ENCODE data around the gene ABCB9.

Gene ABCB9

GRCh38 chr12:122997343-122998250, 31.3 kb upstream of the ABCB9 start:
- ATAC-seq, result no peak
- Mint-ChIP-seq H3K27me3 (no peaks in the 10 kb centered on the region), H3K9me3 (no peaks in the 10 kb centered on the region), H3K36me3 (no peaks in the 10 kb centered on the region), H3K4me3 (no peak overlapping the region), H3K27ac (no peak overlapping the region), H3K4me1 (peaks cover 28% of the 10 kb centered on the region)

- no peaks in the 10 kb centered on the region for H3K9me3 Mint-ChIP-seq
- no peak overlapping the region for H3K27ac Mint-ChIP-seq
- ATAC-seq, result no peak
- H3K4me3 Mint-ChIP-seq, result no peak overlapping the region
- no peaks in the 10 kb centered on the region for H3K27me3 Mint-ChIP-seq
- H3K4me1 Mint-ChIP-seq, result peaks cover 32% of the 10 kb centered on the region
- H3K36me3 Mint-ChIP-seq, result no peaks in the 10 kb centered on the region
These were observed 30.5 kb upstream of the ABCB9 start for GRCh38 chr12:122996621-122997342.

DNA sequence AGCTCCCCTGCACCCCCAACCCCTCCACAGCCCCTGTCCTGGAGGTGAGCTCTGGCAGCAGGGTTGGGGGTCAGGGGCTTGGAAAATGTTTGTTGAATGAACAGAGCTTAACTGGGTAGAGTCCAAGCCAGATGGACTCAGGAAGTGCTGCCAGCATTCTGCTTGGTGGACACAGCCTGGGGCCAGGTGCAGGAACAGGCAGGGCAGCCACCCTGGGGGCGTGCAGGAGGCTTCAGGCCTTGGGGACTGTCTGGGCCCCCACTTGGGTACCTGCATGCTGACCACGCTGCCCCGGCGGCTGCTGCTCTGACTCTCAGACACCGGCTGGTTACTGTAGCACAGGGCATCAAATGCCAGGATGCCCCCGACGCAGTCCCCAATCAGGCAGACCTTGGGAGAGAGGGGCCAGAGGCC, 29.9 kb upstream of the ABCB9 start:
- Mint-ChIP-seq H3K4me1 (peaks cover 32% of the 10 kb centered on the region), H3K36me3 (no peaks in the 10 kb centered on the region), H3K27ac (no peak overlapping the region), H3K9me3 (no peaks in the 10 kb centered on the region), H3K27me3 (no peaks in the 10 kb centered on the region), H3K4me3 (no peak overlapping the region)
- ATAC-seq, result no peak

- no peak for ATAC-seq
- H3K4me3 Mint-ChIP-seq, result no peak overlapping the region
- H3K4me1 Mint-ChIP-seq, result peaks cover 32% of the 10 kb centered on the region
- no peak overlapping the region for H3K27ac Mint-ChIP-seq
- H3K27me3 Mint-ChIP-seq, result no peaks in the 10 kb centered on the region
- no peaks in the 10 kb centered on the region for H3K36me3 Mint-ChIP-seq
- no peaks in the 10 kb centered on the region for H3K9me3 Mint-ChIP-seq
These were observed 29.4 kb upstream of the ABCB9 start for GRCh38 chr12:122995503-122996187.

GRCh38 chr12:122994781-122995502, 28.7 kb upstream of the ABCB9 start:
- Mint-ChIP-seq H3K4me1 (peaks cover 27% of the 10 kb centered on the region), H3K36me3 (no peaks in the 10 kb centered on the region), H3K9me3 (no peaks in the 10 kb centered on the region), H3K4me3 (no peak overlapping the region), H3K27ac (no peak overlapping the region), H3K27me3 (no peaks in the 10 kb centered on the region)
- no peak for ATAC-seq

DNA sequence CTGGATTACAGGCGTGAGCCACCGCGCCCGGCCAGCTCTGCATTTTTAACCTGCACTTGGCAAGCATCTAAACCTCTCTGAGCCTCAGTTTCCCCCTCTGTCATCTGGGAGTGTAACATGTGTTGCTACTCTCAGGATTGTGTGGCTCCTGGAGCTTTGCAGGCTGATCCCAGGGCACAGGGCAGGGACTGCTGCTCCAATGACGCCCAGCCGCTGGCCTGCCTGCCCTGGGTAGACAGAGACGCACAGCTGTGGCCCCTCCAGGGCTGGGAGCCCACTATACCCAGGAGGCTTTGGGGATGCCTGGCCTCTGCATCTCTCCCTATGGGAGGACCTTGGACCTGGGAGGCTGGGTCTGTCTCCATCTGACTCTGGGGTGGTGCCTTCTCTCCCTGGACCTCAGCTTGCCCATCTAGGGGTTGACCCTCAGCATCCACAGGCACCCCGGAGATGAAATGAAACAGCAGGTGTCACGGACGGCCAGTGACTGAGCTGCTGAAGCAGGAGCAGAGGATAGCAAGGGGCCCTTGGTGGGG, 27.9 kb upstream of the ABCB9 start:
- no peak for ATAC-seq
- H3K4me3 Mint-ChIP-seq, result no peak overlapping the region

DNA sequence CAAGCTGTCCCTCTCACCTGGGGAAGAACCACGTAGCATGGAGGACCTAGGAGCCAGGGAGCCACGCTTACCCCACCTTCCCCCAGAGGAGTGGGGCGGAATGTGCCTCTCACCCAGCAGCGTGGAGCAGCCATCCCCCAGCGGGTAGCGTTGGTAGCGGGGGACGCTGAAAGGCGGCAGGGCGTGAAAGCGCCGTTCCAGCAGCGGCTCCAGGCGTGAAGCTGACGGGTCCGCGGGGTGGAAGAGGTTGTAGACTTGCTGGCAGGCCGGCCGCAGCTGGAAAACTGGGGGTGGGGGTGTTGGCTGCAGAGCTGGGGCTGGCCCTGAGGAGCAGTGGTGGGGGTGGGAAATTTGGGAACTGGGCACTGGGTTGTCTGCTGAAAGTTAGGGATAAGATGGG, 26.1 kb upstream of the ABCB9 start:
- no peaks in the 10 kb centered on the region for H3K27me3 Mint-ChIP-seq
- no peaks in the 10 kb centered on the region for H3K9me3 Mint-ChIP-seq
- H3K4me3 Mint-ChIP-seq, result no peak overlapping the region
- H3K27ac Mint-ChIP-seq, result peak overlapping the region; percentile 63
- no peak for ATAC-seq
- peaks cover 23% of the 10 kb centered on the region for H3K4me1 Mint-ChIP-seq
- peaks cover 5% of the 10 kb centered on the region for H3K36me3 Mint-ChIP-seq

More for the DNA sequence above, 27.9 kb upstream of the ABCB9 start:
- H3K27ac Mint-ChIP-seq, result no peak overlapping the region
- H3K4me1 Mint-ChIP-seq, result peaks cover 23% of the 10 kb centered on the region
- no peaks in the 10 kb centered on the region for H3K27me3 Mint-ChIP-seq
- H3K9me3 Mint-ChIP-seq, result no peaks in the 10 kb centered on the region
- no peaks in the 10 kb centered on the region for H3K36me3 Mint-ChIP-seq

GRCh38 chr12:122991623-122992275, 25.5 kb upstream of the ABCB9 start:
- peak overlapping the region; percentile 63 for H3K27ac Mint-ChIP-seq
- no peak overlapping the region for H3K4me3 Mint-ChIP-seq

DNA sequence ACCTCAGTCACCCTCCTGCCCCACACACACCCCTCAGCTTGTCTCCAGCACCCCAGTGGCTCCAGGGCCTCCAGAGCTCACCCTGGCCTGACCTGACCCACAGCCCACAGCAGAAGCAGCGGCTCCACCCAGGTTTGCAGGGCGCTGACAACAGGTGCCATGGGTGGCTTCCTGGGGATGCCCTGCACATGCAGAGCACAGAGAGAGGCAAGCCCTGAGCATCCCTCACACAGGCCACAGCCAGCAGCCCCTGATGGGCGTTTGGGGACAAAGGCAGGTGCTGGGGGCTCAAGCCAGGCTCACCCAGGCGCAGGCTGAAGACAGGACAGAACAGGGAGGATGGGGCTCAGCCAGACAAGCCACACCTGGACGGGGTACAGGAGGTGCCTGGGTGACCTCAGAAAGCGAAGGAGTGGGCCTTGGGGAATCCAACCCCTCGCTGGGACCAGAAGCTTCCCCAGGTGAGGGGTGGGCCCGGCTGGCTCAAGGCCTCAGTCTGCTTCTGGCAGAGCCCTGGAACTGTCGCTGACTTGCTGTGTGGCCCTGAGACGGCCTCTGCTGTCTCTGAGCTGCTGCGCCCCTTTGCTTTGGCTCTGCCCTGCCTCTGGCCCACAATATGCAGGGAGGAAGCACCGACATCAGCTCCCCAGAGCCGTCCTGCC, 24.8 kb upstream of the ABCB9 start:
- Mint-ChIP-seq H3K9me3 (no peaks in the 10 kb centered on the region), H3K4me3 (no peak overlapping the region), H3K36me3 (peaks cover 15% of the 10 kb centered on the region), H3K4me1 (peaks cover 23% of the 10 kb centered on the region), H3K27ac (no peak overlapping the region), H3K27me3 (no peaks in the 10 kb centered on the region)
- ATAC-seq, result no peak

More at GRCh38 chr12:122991623-122992275, 25.5 kb upstream of the ABCB9 start:
- ATAC-seq, result no peak
- Mint-ChIP-seq H3K9me3 (no peaks in the 10 kb centered on the region), H3K27me3 (no peaks in the 10 kb centered on the region), H3K4me1 (peaks cover 23% of the 10 kb centered on the region), H3K36me3 (peaks cover 12% of the 10 kb centered on the region)

DNA sequence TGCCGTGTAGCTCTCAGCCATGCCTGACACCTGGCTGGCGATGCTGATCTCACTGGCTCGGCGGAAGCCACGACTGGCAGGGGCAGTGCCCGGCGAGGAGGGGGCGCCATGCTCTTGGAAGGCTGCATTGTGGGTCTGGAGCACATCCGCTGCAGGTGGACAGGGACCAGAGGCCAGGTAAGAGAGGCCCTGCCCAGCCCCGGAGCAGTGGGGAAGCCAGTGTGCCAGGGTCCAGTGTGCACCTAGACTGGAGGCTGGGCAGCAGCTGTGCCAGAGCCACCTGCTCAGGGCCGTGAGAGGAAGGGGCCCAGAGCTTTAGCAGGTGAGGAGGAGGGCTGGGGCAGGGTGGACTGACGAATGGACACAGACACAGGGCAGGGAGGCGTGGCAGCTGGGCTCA, 24.3 kb upstream of the ABCB9 start:
- Mint-ChIP-seq H3K4me3 (no peak overlapping the region), H3K4me1 (peaks cover 23% of the 10 kb centered on the region), H3K27ac (no peak overlapping the region), H3K27me3 (no peaks in the 10 kb centered on the region), H3K36me3 (peaks cover 16% of the 10 kb centered on the region), H3K9me3 (no peaks in the 10 kb centered on the region)
- no peak for ATAC-seq

DNA sequence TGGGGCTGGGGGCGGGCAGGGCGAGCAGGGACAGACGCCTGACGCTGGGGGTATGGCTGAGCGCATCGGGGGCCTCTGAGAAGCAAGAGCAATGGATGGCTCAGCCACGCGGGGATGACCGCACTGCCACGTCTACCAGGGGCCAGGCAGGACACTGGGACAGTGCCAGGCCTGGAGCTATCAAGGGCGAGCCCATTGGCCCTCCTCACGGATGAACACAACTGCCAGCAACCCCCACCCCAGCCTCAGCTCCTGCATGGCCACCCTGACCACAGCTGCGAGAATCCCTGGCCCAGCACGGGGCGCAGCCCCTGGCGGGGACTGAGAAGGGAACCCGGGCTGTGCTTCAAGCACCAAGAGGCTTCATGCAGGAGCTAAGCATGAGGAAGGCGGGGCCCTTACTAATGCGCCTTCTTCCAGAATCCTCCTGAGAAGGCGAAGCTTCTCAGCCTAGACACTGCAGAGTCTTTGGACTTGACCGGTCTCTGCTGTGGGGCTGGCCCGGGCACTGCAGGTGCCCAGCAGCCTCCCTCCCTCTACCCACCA, 23.7 kb upstream of the ABCB9 start:
- H3K4me3 Mint-ChIP-seq, result no peak overlapping the region
- H3K4me1 Mint-ChIP-seq, result peaks cover 28% of the 10 kb centered on the region
- no peaks in the 10 kb centered on the region for H3K9me3 Mint-ChIP-seq
- no peak for ATAC-seq
- no peaks in the 10 kb centered on the region for H3K27me3 Mint-ChIP-seq
- peaks cover 22% of the 10 kb centered on the region for H3K36me3 Mint-ChIP-seq
- no peak overlapping the region for H3K27ac Mint-ChIP-seq

- Mint-ChIP-seq H3K9me3 (no peaks in the 10 kb centered on the region), H3K27me3 (no peaks in the 10 kb centered on the region), H3K27ac (no peak overlapping the region), H3K36me3 (peaks cover 28% of the 10 kb centered on the region), H3K4me1 (peaks cover 31% of the 10 kb centered on the region), H3K4me3 (no peak overlapping the region)
- ATAC-seq, result no peak
These were observed 23.1 kb upstream of the ABCB9 start for GRCh38 chr12:122989225-122989839.

GRCh38 chr12:122988612-122989212, 22.4 kb upstream of the ABCB9 start:
- Mint-ChIP-seq H3K27ac (no peak overlapping the region), H3K9me3 (no peaks in the 10 kb centered on the region), H3K27me3 (no peaks in the 10 kb centered on the region), H3K4me1 (peaks cover 32% of the 10 kb centered on the region), H3K36me3 (peaks cover 34% of the 10 kb centered on the region), H3K4me3 (no peak overlapping the region)
- no peak for ATAC-seq

All from stimulated activated memory B cell treated with anti-CD40 and anti-IgM and Interleukin-4, amounts not matched to agents 10 μg/mL and 1 μg/mL and 100 μg/mL, for 72 hours (primary cell).